ENCODE data around the gene P4HA2. TPM values are rescaled to one million over a fixed set of nuclear protein-coding genes. Genes with fewer than 3 reads are reported as not detected.
"Not testable (repeated sequence)": the region's sequence is repeated elsewhere in the genome, so short reads cannot be mapped to it uniquely, and the experiment has no call there.

P4HA2 gene
- total and polyA plus RNA-seq, 2 donors: 13.2 to 16.5 TPM

DNA sequence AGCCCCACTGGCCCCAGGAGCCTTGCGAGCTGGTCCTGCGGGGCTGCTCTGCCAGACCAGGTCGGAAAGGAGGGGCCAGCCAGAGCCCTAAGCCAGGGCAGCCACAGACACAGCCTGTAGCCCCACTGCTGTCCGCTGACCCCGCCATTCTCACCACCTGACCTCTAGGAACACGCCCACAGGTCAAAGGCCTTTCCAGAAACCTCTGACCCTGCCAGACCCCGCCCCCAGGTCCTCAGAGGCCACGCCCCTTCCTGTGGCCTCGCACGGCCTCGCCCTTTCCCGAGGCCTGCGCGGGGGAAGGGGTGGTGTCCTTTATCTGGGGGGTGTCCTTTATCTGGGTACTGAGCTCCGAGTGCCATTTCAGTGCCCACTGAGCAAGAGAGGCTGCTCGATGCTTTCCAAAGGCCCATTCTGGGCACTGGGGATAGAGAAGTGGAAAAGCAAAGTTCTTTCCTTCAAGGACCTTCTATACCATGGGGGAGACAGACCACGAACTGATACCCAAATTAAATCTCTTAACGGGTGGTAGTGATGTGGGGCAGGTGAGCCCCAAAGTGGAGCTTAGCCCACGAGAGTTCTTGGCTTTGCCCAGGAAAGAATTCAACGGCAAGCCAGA, 46.5 kb downstream of the P4HA2 start:
- 93% methylated on average over 20 of the region's 20 CpGs for WGBS
- Histone ChIP-seq H3K36me3 (ENCODE audit: control insufficient read depth in 2 of 2, insufficient read depth in 2 of 2, low read length in 1 of 2) (no peaks in the 10 kb centered on the region), H3K27me3 (ENCODE audit: control insufficient read depth in 2 of 2, insufficient read depth in 1 of 2, low read length in 1 of 2) (no peaks in the 10 kb centered on the region), H3K4me3 (ENCODE audit: low read length in 2 of 2) (no peak overlapping the region), H3K27ac (ENCODE audit: low read depth in 1 of 2, low read length in 1 of 2) (no peak overlapping the region), H3K9me3 (ENCODE audit: control insufficient read depth in 2 of 2, insufficient read depth in 1 of 2, low read length in 1 of 2) (no peaks in the 10 kb centered on the region), H3K4me1 (ENCODE audit: control insufficient read depth in 2 of 2, insufficient read depth in 2 of 2, low read length in 2 of 2) (no peaks in the 10 kb centered on the region)
- no peak for DNase-seq (ENCODE audit: low read depth in 6 of 9, low spot score in 9 of 9)

GRCh38 chr5:132180134-132180745, 47.4 kb downstream of the P4HA2 start:
- Histone ChIP-seq H3K27ac (ENCODE audit: low read depth in 1 of 2, low read length in 1 of 2) (no peak overlapping the region), H3K4me3 (ENCODE audit: low read length in 2 of 2) (no peak overlapping the region), H3K27me3 (ENCODE audit: control insufficient read depth in 2 of 2, insufficient read depth in 1 of 2, low read length in 1 of 2) (no peaks in the 10 kb centered on the region), H3K36me3 (ENCODE audit: control insufficient read depth in 2 of 2, insufficient read depth in 2 of 2, low read length in 1 of 2) (no peaks in the 10 kb centered on the region), H3K9me3 (ENCODE audit: control insufficient read depth in 2 of 2, insufficient read depth in 1 of 2, low read length in 1 of 2) (no peaks in the 10 kb centered on the region), H3K4me1 (ENCODE audit: control insufficient read depth in 2 of 2, insufficient read depth in 2 of 2, low read length in 2 of 2) (no peaks in the 10 kb centered on the region)
- peak in 3 of 9 donors; percentile 22 to 61 (median 32) for DNase-seq (ENCODE audit: low read depth in 6 of 9, low spot score in 9 of 9)
- 23% methylated on average over 8 of the region's 8 CpGs for WGBS

GRCh38 chr5:132179405-132179804, 48.2 kb downstream of the P4HA2 start:
- 56% methylated on average over 3 of the region's 3 CpGs for WGBS
- H3K4me3 ChIP-seq (ENCODE audit: low read length in 2 of 2): no peak overlapping the region
- no peaks in the 10 kb centered on the region for H3K27me3 ChIP-seq (ENCODE audit: control insufficient read depth in 2 of 2, insufficient read depth in 1 of 2, low read length in 1 of 2)
- no peaks in the 10 kb centered on the region for H3K4me1 ChIP-seq (ENCODE audit: control insufficient read depth in 2 of 2, insufficient read depth in 2 of 2, low read length in 2 of 2)
- no peak overlapping the region for H3K27ac ChIP-seq (ENCODE audit: low read depth in 1 of 2, low read length in 1 of 2)
- DNase-seq (ENCODE audit: low read depth in 6 of 9, low spot score in 9 of 9): no peak
- no peaks in the 10 kb centered on the region for H3K36me3 ChIP-seq (ENCODE audit: control insufficient read depth in 2 of 2, insufficient read depth in 2 of 2, low read length in 1 of 2)
- no peaks in the 10 kb centered on the region for H3K9me3 ChIP-seq (ENCODE audit: control insufficient read depth in 2 of 2, insufficient read depth in 1 of 2, low read length in 1 of 2)

- Histone ChIP-seq H3K4me3 (ENCODE audit: low read length in 2 of 2) (no peak overlapping the region), H3K36me3 (ENCODE audit: control insufficient read depth in 2 of 2, insufficient read depth in 2 of 2, low read length in 1 of 2) (no peaks in the 10 kb centered on the region), H3K4me1 (ENCODE audit: control insufficient read depth in 2 of 2, insufficient read depth in 2 of 2, low read length in 2 of 2) (no peaks in the 10 kb centered on the region), H3K9me3 (ENCODE audit: control insufficient read depth in 2 of 2, insufficient read depth in 1 of 2, low read length in 1 of 2) (no peaks in the 10 kb centered on the region), H3K27me3 (ENCODE audit: control insufficient read depth in 2 of 2, insufficient read depth in 1 of 2, low read length in 1 of 2) (no peaks in the 10 kb centered on the region), H3K27ac (ENCODE audit: low read depth in 1 of 2, low read length in 1 of 2) (no peak overlapping the region)
- WGBS: 99% methylated on average over 6 of the region's 6 CpGs
- DNase-seq (ENCODE audit: low read depth in 6 of 9, low spot score in 9 of 9): no peak
Observed at GRCh38 chr5:132177691-132178149, 49.9 kb downstream of the P4HA2 start.

DNA sequence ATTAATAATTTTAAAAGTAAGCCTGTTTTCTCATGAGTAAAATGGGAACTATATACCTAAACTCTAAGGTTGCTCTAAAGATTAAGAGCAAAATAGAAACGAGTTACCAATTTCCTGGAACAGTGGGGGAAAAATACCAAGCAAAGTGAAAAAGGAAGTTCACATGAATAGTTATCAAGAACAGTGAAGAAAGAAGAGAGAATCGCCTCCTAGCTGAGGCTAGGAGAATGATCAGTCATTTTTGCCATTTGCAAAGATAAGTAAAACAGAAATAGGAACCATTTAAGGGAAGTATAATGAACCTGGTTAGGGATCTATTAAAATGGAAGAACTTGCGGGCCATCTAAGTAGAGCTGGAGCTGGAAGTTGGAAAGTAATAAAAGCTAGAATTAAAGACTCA, 50.7 kb downstream of the P4HA2 start:
- no peaks in the 10 kb centered on the region for H3K27me3 ChIP-seq (ENCODE audit: control insufficient read depth in 2 of 2, insufficient read depth in 1 of 2, low read length in 1 of 2)
- H3K4me1 ChIP-seq (ENCODE audit: control insufficient read depth in 2 of 2, insufficient read depth in 2 of 2, low read length in 2 of 2): no peaks in the 10 kb centered on the region
- no peaks in the 10 kb centered on the region for H3K9me3 ChIP-seq (ENCODE audit: control insufficient read depth in 2 of 2, insufficient read depth in 1 of 2, low read length in 1 of 2)
- DNase-seq (ENCODE audit: low read depth in 6 of 9, low spot score in 9 of 9): peak in 1 of 9 donors; percentile 31
- H3K4me3 ChIP-seq (ENCODE audit: low read length in 2 of 2): no peak overlapping the region
- H3K27ac ChIP-seq (ENCODE audit: low read depth in 1 of 2, low read length in 1 of 2): no peak overlapping the region
- H3K36me3 ChIP-seq (ENCODE audit: control insufficient read depth in 2 of 2, insufficient read depth in 2 of 2, low read length in 1 of 2): no peaks in the 10 kb centered on the region
- 27% methylated on average over 3 of the region's 3 CpGs for WGBS

DNA sequence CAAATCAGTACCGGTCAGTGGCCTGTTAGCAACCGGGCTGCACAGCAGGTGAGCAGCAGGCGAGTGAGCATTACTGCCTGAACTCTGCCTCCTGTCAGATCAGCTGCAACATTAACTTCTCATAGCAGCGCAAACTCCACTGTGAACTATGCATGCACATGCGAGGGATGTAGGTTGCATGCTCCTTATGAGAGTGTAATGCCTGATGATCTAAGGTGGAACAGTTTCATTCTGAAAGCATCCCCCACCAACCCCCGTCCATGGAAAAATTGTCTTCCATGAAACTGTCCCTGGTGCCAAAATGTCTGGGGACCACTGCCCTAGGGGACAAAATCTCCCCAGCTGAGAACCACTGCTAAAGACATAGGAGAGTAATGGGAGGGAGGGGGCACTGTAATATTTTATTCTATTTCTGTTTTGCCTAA, 51.1 kb downstream of the P4HA2 start:
- no peaks in the 10 kb centered on the region for H3K36me3 ChIP-seq (ENCODE audit: control insufficient read depth in 2 of 2, insufficient read depth in 2 of 2, low read length in 1 of 2)
- H3K27me3 ChIP-seq (ENCODE audit: control insufficient read depth in 2 of 2, insufficient read depth in 1 of 2, low read length in 1 of 2): no peaks in the 10 kb centered on the region
- 97% methylated on average over 6 of the region's 6 CpGs for WGBS
- DNase-seq (ENCODE audit: low read depth in 6 of 9, low spot score in 9 of 9): peak in 2 of 9 donors; percentile 16 to 43
- no peaks in the 10 kb centered on the region for H3K4me1 ChIP-seq (ENCODE audit: control insufficient read depth in 2 of 2, insufficient read depth in 2 of 2, low read length in 2 of 2)
- H3K27ac ChIP-seq (ENCODE audit: low read depth in 1 of 2, low read length in 1 of 2): no peak overlapping the region
- no peak overlapping the region for H3K4me3 ChIP-seq (ENCODE audit: low read length in 2 of 2)
- H3K9me3 ChIP-seq (ENCODE audit: control insufficient read depth in 2 of 2, insufficient read depth in 1 of 2, low read length in 1 of 2): no peaks in the 10 kb centered on the region

DNA sequence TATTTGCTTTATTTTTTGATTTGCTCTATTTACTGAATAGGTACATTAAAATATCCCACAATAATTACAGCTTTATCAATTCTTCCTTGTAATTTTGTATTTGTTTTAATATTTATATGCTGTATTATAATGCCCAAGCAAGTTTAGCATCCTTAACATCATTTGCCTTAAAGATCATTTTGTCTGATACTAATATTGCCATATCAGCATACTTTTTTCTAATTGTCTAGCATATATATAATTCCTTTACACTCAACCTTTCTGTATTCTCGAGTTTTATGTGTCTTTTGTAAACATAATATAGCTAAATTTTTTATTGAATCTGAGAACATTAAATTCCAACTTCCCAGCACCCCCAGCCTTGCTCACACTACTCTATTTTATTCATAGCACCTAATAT, 64.7 kb downstream of the P4HA2 start:
- no peaks in the 10 kb centered on the region for H3K27me3 ChIP-seq (ENCODE audit: control insufficient read depth in 2 of 2, insufficient read depth in 1 of 2, low read length in 1 of 2)
- no peaks in the 10 kb centered on the region for H3K36me3 ChIP-seq (ENCODE audit: control insufficient read depth in 2 of 2, insufficient read depth in 2 of 2, low read length in 1 of 2)
- WGBS: 85% methylated on average over 1 of the region's 1 CpG
- peaks cover 0 to 4% of the 10 kb centered on the region in 2 donors for H3K9me3 ChIP-seq (ENCODE audit: control insufficient read depth in 2 of 2, insufficient read depth in 1 of 2, low read length in 1 of 2)
- DNase-seq (ENCODE audit: low read depth in 6 of 9, low spot score in 9 of 9): no peak
- H3K27ac ChIP-seq (ENCODE audit: low read depth in 1 of 2, low read length in 1 of 2): no peak overlapping the region
- H3K4me1 ChIP-seq (ENCODE audit: control insufficient read depth in 2 of 2, insufficient read depth in 2 of 2, low read length in 2 of 2): no peaks in the 10 kb centered on the region
- H3K4me3 ChIP-seq (ENCODE audit: low read length in 2 of 2): no peak overlapping the region

DNA sequence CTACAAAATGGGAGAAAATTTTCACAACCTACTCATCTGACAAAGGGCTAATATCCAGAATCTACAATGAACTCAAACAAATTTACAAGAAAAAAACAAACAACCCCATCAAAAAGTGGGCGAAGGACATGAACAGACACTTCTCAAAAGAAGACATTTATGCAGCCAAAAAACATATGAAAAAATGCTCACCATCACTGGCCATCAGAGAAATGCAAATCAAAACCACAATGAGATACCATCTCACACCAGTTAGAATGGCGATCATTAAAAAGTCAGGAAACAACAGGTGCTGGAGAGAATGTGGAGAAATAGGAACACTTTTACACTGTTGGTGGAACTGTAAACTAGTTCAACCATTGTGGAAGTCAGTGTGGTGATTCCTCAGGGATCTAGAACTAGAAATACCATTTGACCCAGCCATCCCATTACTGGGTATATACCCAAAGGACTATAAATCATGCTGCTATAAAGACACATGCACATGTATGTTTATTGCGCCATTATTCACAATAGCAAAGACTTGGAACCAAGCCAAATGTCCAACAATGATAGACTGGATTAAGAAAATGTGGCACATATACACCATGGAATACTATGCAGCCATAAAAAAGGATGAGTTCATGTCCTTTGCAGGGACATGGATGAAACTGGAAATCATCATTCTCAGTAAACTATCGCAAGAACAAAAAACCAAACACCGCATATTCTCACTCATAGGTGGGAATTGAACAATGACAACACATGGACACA, 65.9 kb downstream of the P4HA2 start:
- H3K27ac ChIP-seq (ENCODE audit: low read depth in 1 of 2, low read length in 1 of 2); H3K4me3 ChIP-seq (ENCODE audit: low read length in 2 of 2); H3K9me3 ChIP-seq (ENCODE audit: control insufficient read depth in 2 of 2, insufficient read depth in 1 of 2, low read length in 1 of 2); H3K4me1 ChIP-seq (ENCODE audit: control insufficient read depth in 2 of 2, insufficient read depth in 2 of 2, low read length in 2 of 2); DNase-seq (ENCODE audit: low read depth in 6 of 9, low spot score in 9 of 9); H3K27me3 ChIP-seq (ENCODE audit: control insufficient read depth in 2 of 2, insufficient read depth in 1 of 2, low read length in 1 of 2); H3K36me3 ChIP-seq (ENCODE audit: control insufficient read depth in 2 of 2, insufficient read depth in 2 of 2, low read length in 1 of 2): not testable (repeated sequence)
- 95% methylated on average over 3 of the region's 5 CpGs for WGBS

- no peaks in the 10 kb centered on the region for H3K9me3 ChIP-seq (ENCODE audit: control insufficient read depth in 2 of 2, insufficient read depth in 1 of 2, low read length in 1 of 2)
- H3K4me3 ChIP-seq (ENCODE audit: low read length in 2 of 2): no peak overlapping the region
- H3K36me3 ChIP-seq (ENCODE audit: control insufficient read depth in 2 of 2, insufficient read depth in 2 of 2, low read length in 1 of 2): no peaks in the 10 kb centered on the region
- WGBS: 98% methylated on average over 4 of the region's 4 CpGs
- no peaks in the 10 kb centered on the region for H3K4me1 ChIP-seq (ENCODE audit: control insufficient read depth in 2 of 2, insufficient read depth in 2 of 2, low read length in 2 of 2)
- no peak overlapping the region for H3K27ac ChIP-seq (ENCODE audit: low read depth in 1 of 2, low read length in 1 of 2)
- DNase-seq (ENCODE audit: low read depth in 6 of 9, low spot score in 9 of 9): no peak
- no peaks in the 10 kb centered on the region for H3K27me3 ChIP-seq (ENCODE audit: control insufficient read depth in 2 of 2, insufficient read depth in 1 of 2, low read length in 1 of 2)
Observed at GRCh38 chr5:132156413-132156812, 71.2 kb downstream of the P4HA2 start.
